Activated CD4-positive, alpha-beta T cell treated with anti-CD3 and anti-CD28 coated beads, Interleukin-2, amount 50 U/mL, for 4 hours (primary cell): ENCODE measurements around the gene EPN3.

Experiments
- DNase-seq, 2 experiments: peaks; one replicate each; pipeline ENCODE4 v3.0.0-alpha.2; 2020

Gene EPN3

GRCh38 chr17:50532452-50533024, at the start of gene EPN3:
TSS of gene EPN3 (plus strand) at chr17:50532735. CDS start at chr17:50536557, 3,822 bp downstream.
- DNase-seq, result no peak

GRCh38 chr17:50483266-50483665, 49.3 kb upstream of the EPN3 start:
- DNase-seq, result no peak

DNA sequence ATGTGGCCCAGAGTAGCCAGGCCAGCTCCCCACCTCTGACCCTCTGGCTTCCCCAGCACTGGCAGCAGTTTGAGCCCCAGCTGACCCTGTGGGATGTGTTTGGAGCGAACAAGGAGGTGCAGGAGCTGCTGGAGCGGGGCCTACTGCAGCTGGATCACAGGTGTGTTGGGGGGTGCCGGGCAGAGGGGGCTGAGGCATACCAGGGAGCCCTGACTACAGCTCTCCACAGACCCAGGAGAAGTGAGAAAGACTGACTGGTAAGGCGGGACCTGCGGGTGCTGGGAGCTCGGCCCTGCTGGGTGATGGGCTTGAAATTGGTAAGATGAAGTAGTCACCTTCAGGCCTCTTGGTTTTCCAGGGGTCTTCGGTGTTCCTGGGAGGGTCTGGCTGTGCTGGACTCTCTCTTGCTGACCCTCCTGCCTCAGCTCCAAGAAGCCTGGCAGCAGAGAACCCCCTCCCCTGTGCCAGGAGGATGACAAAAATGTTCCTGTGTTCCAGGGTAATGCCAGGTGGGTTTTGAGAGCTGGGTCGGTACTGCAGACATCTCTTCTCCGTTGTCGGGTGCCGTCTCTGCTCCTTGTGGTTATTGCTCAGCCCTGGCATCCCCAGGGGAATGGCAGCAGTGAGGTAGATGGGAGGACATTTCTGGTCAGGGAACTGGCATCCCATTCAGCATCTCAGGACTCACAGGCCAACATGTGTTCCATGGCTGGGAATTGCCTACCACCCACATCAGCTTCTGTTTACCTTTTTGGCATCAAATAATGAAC, 48.0 kb upstream of the EPN3 start:
- DNase-seq, result no peak

GRCh38 chr17:50487213-50488096, 45.1 kb upstream of the EPN3 start:
- no peak for DNase-seq

DNA sequence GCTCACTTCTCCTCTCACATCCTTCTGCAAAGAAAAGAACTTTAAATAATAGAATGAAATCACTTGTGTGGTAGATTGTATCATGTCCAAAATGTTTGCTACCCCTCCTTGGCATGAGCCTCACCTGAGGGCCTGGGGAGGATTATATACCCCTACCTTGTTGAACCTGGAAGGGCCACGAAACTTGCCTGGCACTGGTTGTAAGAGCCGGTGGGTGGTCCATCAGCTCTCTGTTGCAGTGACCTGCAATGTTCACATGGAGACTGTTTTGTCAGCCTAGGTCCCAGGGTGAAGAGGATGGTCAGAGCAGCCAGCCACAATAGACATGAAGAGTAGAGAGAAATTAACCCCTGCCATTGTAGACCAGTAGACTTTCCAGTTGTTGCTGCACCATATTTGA, 43.7 kb upstream of the EPN3 start:
- no peak for DNase-seq

DNA sequence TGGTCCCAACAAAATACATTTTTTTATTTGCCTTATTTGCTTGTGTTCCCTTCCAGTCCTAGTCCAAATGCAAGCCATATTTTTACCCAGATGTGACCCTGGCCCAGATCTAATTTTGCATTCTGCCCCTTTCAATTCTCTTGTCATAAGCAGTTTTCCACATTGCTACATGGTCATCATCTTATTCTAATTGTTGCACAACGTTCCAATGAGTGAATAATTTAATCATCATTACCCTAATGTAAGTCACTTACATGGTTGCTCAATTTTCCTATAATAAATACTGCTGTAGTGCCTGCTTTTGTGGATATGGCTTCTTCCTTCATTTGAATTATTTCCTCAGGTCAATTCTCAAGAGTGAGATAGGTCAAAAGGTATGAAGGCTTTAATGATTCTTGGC, 41.0 kb upstream of the EPN3 start:
- no peak for DNase-seq

DNA sequence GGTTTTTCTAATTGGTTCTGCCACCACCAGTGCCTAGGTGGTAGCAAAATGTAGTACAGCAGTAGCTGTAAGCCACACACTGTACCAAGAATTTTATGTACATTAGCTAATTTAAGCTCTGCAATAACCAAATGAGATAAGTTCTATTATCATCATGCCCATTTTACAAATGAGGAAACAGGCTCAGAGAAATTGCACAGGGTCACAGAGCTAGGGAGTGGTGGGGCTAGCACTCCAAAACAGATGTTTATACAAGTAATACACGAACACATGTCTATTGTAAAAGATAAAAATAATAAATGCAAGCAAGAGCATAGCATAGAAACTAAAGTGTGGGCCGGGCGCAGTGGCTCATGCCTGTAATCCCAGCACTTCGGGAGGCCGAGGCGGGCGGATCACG, 40.3 kb upstream of the EPN3 start:
- no peak for DNase-seq

GRCh38 chr17:50493744-50494143, 38.8 kb upstream of the EPN3 start:
- no peak for DNase-seq

- DNase-seq, result no peak
These were observed 37.2 kb upstream of the EPN3 start for GRCh38 chr17:50495217-50495823.

DNA sequence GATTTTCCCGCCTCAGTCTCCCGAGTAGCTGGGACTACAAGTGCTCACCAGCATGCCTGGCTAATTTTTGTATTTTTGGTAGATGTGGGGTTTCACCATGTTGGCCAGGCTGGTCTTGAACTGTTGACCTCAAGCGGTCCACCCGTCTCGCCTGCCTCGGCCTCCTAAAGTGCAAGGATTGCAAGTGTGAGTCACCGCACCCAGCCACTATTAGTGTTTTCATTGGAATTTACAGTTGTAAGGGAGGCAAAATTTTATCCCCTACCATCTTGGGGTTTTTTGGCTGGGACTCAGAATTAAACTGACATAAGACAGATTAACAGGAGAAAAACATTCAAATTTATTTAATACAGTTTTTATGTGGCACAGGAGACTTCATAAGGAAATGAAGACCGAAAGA, 36.6 kb upstream of the EPN3 start:
- DNase-seq, result no peak

DNA sequence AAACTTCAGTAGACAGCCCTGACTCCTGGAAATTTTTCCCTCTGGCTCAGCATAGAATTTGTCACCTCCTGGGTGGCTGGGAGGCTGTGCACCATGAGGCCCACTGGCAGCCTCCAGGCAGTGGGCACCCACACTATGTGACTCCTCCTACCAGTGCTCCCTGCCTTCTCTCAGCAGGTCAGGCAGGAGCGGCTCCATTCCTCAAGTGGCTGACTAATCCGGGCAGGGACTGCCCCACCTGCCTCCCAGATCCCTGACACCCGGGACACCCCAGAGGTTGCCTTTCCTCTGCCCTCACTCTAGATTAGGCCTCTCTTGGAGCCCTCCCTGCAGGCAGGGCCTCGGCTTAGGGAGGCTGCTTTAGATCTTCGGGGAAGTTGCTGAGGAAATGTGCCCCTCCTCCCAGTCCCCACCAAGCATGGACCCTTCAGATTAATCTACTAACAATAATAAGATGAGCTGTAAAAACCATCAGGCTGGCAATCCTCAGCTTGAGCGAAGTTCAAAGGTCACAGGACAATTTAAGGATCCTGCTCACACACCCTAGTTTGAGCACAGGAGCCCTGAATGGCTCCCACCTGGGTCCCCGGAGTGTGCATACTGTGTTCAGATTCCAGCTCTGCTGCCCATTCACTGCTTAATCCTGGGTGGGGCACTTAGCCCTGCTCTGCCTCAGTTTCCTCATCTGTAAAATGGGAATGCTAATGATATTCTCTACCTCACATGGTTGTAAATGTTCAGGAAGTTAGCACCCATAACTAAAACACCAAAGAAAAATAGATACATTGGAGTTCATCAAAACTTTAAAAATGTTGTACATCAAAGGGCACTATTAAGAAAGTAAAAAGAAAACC, 34.3 kb upstream of the EPN3 start:
- DNase-seq, result no peak

DNA sequence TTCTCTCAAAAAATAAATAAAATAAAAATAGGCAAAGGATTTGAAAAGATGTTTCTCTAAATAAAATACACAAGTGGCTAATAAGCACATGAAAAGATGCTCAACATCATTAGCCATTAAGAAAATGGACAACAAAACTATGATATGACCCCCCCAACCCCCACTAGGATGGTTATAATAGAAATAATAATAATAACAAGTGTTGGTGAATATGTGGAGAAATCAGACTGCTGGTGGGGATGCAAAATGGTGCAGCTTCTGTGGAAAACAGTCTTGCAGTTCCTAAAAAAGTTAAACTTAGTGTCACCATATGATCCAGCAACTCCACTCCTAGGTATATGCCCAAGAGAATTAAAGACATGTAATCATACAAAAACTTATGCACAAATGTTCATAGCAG, 33.3 kb upstream of the EPN3 start:
- DNase-seq, result no peak

- no peak for DNase-seq
These were observed 32.8 kb upstream of the EPN3 start for GRCh38 chr17:50499721-50500120.

DNA sequence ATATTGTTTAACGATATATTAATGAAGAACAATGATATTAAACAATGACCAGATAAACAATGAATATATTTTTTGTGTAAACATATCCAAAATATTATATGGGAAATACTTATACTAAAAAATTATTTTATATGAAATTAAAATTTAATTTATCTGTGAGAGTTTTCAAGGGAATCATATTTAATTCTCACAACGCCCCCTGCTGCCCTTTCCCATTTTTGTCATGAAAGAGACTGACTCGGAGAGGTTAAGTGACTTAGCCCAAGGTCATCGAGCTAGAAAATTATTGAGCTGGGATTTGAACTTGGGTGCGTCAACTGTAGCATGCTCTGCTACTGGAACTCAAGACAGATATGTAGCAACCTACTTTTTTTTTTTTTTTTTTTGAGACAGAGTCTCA, 31.5 kb upstream of the EPN3 start:
- DNase-seq, result peak; percentile 22 to 30

GRCh38 chr17:50502301-50502990, 30.1 kb upstream of the EPN3 start:
- DNase-seq, result no peak

GRCh38 chr17:50505591-50506130, 26.9 kb upstream of the EPN3 start:
- no peak for DNase-seq

DNA sequence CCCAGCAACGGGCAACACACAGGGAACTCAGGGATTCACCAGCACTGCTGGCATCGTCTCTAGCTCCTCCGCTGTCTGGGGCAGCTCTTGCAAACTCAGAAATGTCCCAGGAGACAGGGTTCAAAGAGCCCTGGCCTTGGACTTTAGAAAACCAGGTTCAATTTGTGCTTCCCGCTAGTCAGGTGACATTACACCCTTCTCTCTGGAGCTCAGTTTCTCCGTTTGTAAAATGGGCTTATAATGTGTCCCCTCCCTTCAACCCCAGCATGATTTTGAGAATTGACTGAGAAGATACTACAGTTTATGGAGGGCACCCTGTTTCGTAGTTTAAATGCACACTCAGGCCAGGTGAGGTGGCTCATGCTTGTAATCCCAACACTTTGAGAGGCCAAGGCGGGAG, 26.2 kb upstream of the EPN3 start:
- no peak for DNase-seq

DNA sequence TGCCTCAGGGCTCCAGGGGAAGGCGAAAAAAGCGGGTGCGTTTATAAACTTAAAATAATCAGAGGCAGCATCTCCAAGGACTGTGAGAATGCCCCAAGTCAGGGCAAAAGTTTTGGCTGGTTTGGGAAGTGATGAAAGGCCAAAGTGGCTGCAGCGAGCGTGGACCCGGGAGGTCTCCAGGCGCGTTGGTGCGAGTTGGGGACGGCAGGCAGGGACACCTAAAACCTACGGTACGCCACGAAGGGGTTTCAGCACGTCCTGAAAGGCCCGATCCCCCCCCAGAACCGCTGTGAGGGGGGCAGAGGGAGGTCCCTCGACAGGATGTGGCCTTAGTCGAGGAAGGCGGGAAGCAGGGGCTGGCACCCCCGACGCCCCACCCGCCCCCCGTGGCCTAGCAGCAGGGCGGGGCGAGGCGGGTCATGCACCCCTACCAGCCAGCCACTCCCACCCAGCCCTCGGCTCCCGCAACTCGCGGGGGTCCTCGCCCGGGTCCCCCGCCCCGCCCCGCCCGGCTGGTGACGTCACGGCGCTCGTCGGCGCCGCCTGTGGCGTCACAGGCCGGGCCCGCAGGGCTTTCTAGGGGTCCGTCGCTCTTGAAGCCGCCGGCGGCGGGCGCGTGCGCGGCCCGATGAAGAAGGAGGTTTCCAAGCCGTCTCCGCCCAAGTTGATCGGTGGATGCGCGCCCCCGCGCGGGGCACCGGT, 24.5 kb upstream of the EPN3 start, which contains the start of gene MYCBPAP:
Gene MYCBPAP, plus strand, starts transcription at position 569 of the 702 bp plus-strand sequence. CDS start 236 bp downstream, outside the sequence.
- DNase-seq, result peak; percentile 61 to 66

DNA sequence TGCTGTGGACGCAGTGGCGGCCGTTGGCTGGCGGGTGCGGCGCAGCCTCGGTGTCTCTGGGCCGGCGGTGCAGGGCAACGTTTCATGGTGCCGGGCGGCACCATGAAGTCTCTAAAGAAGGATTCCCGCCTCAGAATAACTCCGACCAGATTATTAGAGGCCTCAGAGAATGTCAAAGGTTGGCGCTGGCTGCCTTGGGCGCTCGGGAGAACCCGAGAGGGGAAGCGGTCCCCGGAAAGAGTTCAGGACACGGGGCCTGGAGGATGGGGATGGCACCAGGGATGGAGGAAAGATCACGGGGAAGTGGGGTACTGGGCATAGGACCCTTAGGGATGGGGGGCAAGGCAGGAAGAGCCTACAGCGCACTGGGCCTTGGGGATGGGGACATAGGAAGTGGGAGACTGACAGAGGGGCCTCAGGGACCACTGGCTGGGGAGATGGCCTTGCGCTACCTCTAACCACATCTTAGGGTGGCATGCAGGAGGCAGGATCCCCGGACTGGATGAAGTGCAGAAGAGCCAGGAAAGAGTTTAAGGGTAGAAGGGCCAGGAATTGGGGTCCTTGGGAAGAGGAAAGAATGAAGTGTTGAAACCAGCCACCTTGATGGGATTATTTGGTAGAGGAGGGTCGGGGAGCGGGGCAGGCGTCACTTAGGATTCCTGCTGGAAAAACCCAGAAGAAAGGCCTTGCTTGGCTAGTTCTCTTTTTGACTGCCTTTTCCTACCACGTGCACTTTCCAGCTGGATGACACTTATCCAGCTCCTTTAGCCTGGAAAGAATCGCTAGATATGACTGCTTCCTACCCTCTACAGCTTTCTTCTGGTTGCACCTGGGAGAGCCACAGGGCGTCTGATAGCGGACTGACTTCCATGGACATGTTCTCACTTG, 23.7 kb upstream of the EPN3 start:
- no peak for DNase-seq

DNA sequence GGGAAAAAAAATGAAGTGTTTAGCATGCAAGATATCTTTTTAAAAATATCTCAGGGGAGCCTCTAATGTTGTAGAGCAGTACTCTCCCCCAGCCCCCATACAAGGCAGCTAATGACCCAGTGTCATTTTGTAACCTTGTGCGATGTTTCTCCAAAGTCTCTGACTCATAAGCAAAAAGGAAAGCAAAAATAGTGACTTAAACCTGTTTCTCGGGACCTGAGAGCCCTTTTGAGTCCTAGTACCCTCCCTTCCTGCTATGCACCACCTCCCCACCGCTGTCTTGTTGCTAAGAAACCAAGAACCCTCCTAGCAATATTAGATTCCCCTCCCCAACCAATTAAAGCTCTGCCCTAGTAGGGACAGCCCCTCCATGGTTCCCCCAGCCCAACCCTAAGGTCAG, 21.5 kb upstream of the EPN3 start:
- DNase-seq, result peak; percentile 23 to 35
